GM19397 (cell line): ENCODE measurements around the gene LDLRAD4.

Experiments
- ATAC-seq: cut with Tn5 transposase; IDR thresholded peaks from one replicate; pipeline ENCODE4 v1.9.1; 2021; ENCODE audit warnings: mild to moderate bottlenecking, moderate library complexity; ENCODE audit not compliant: unreplicated experiment

The LDLRAD4 gene

GRCh38 chr18:13264091-13265007 lies 45.8 kb downstream of the LDLRAD4 start:
- no peak for ATAC-seq

- no peak for ATAC-seq
These were observed 46.7 kb downstream of the LDLRAD4 start for GRCh38 chr18:13265008-13265910.

DNA sequence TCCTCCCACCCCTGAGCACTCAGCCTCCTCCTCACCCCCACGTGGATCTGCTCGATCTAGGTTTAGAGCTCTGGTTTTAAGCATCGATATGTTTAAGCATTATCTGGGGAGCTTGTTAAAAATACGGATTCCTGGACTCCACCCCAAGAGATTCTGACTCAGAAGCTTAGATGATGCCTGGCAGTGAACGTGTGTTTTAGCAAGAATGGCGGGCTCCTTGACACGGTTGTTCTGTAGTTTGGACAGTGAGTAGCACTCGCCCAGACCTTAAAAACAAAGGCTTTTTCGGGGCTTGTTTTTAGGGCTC lies 47.3 kb downstream of the LDLRAD4 start:
- ATAC-seq: no peak

DNA sequence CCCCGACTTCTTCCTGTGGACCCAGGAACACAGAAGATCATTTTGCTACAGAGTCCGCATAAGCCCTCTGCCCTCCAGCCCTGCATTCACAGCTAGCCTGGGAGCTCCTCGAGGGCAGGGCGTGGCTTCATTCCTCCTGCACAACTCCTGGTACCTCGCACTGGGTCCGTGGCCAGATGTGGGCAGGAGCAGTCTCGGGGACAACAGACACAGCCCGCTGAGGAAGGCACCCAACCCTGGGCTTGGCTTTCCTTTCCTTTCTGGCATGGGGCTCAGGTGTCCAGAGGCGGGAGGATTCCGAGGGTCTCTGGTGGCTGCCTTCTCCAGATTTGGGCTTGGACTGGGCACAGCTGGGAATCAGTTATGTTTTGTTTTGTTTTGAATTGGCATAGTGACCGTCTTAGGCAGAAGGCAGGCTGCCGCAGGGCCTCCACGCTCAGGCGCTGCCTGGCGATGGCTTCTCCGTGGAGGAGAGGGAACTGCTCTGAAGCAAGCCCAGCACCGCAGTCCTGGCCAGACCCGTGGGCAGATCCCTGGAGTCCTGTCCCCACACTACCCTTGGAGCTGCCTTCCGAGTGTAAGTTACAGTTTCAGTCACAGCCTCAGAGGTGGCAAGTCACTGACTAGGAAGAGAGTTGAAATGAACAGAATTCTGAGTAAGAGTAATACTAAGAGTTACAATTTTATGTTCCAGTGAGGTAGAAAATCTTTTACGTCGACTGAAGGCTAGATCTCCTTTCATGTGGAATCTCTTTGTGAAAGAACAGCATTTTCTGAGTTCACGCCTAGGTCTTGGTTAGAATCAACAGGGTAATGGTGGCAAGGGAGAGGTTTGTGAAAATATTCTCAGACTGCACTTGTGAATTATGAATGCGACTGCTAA lies 47.9 kb downstream of the LDLRAD4 start:
- ATAC-seq: no peak

- ATAC-seq: no peak
These were observed 48.9 kb downstream of the LDLRAD4 start for GRCh38 chr18:13267431-13267873.

DNA sequence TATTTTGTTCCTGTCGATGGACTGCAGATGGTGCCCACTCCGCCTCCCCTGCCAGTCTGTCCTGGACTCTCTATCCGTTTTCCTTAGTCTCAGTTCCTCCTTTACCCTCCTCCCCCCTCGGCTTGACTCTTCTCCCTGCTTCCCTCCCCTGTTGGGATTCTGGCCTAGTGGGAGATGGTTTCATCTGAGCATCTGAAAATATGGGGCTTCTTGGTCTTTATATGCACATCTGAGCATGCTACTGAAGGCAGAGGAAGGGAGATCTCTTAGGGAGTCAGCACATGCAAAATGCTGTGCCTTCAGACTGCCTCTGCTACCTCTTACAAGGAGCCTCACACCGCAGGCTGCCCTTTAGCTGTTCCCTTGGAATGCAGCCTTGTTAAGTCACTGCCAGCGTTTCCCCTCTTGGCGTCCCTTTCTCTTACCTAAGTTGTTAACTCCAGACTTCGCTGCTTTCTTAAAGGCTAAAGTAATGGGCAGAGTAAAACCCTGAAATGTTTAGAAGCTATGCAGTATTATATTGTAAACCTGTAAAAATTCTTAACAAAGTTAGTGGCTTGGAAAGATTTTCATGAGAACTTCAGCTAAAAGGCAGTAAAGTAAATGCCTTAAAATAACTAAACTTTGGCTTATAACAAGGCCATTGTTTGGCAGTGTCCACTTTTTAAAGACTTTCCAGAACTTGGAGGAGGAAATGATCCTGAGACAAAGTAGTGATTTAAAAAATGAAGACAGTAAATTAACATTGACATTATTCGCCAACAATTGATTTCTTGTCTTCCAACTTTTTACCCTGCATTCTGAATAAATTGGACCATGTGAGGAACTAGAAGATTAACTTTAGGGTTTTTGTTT lies 49.8 kb downstream of the LDLRAD4 start:
- no peak for ATAC-seq

DNA sequence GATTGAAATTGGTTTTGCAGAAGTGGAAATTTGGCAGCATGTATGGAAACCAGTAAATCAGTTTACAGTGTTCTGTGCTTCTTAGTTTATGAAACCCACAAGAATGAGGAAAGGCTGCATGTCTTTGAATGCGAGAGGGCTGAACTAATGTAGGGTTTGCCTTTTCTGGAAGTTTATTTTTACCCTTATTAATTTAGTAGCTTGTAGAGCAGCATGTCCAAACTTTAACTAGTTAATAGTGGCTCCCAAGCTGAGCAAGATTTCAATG lies 50.4 kb downstream of the LDLRAD4 start:
- ATAC-seq: no peak

DNA sequence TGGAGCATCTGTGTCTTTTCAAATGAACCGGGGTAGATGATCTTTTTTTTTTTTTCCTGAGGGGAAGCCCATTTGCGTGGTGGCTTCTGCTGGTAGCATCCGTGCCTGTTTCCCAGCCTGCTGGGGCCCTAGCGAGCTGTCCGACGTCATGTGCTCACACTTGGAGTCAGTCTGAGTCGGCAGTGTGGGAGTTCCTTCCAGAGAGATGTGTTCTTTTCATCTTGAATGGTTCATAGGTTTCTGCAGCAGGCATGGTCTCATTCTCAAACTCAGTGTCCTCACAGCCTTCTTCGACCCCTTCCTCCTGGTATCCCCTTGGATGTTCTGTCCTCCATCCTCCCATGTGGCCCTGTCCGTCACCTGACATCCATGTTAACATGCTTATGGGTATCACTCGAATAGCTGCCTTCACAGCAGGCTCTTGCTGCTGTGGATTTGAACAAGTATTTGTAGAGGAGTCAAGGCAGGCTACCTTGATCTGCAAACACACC lies 51.0 kb downstream of the LDLRAD4 start:
- no peak for ATAC-seq

DNA sequence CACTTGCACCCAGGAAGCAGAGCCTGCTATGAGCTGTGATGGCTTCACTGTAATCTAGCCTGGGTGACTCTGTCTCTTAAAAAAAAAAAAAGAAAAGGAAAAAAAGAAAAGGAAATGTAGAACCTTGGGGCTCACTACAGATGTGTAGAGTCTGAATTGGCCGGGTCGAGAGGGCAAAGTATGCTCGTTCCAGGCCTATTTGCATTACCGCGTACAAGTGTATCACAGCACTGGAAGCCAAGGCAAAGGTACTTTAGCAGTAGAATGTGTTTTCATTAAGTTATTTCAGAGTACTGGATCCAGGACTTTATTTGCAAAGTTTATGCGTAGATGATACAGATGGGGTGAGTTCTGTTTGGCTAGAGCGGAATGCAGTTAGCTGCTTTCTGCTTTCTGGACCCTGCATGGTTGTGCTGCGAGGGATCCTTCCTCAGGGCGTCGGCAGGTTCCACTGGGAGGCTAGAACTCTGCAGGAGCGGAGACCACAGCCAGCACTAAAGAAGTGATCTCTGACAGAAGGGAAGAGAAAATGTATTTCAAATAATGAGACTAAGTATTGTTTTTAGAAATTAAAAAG lies 51.8 kb downstream of the LDLRAD4 start:
- ATAC-seq: no peak

GRCh38 chr18:13271302-13271911 lies 52.8 kb downstream of the LDLRAD4 start:
- ATAC-seq: no peak

- no peak for ATAC-seq
These were observed 53.9 kb downstream of the LDLRAD4 start for GRCh38 chr18:13272416-13272815.

- no peak for ATAC-seq
These were observed 55.2 kb downstream of the LDLRAD4 start for GRCh38 chr18:13273800-13274199.

- no peak for ATAC-seq
These were observed 56.5 kb downstream of the LDLRAD4 start for GRCh38 chr18:13275075-13275474.

DNA sequence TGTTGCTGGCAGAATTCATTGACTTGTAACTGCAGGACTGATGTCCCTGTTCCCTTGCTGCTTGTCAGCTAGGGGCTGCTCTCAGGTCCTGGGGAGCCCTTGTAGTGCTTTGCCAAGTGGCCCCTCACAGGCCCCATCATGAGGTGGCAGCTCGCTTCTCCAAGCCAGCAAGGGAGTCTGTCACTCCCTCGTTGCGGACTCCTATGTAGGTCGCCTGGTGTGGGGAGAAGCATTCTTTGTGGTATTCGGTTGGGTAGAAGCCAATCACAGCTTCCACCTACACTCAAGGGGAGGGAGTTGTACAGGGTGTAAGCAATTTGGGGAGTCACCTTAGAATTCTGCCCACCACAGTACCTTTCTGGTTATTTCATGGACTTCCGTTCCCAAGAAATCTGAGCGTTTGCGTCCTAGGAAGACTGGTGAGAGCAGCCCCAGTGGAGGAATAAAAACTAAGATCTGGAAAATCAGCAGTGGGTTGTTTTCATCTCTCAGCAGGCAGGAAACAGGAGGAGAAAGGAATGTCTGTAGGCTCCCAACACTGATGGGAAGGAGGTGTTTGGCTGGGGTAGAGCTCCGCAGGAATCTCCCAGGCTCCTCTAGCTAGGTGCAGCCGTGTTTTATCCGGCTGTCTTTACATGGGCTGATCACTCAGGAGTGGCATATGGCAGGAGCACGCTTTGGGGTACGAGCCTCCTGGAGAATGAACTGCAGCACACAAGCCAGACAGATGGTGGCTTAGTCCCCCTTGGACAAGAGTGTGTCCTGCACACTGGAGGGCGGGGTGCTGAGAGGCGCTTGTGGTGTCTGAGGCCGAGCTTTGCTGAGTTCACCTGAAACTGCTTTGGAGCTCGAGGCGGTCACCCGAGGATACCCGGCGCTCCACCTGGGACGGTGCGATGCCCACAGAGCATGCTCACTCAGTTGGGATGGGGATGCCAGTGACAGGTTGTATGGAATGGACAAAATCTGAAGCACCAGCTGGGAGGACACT lies 58.3 kb downstream of the LDLRAD4 start:
- ATAC-seq: no peak

DNA sequence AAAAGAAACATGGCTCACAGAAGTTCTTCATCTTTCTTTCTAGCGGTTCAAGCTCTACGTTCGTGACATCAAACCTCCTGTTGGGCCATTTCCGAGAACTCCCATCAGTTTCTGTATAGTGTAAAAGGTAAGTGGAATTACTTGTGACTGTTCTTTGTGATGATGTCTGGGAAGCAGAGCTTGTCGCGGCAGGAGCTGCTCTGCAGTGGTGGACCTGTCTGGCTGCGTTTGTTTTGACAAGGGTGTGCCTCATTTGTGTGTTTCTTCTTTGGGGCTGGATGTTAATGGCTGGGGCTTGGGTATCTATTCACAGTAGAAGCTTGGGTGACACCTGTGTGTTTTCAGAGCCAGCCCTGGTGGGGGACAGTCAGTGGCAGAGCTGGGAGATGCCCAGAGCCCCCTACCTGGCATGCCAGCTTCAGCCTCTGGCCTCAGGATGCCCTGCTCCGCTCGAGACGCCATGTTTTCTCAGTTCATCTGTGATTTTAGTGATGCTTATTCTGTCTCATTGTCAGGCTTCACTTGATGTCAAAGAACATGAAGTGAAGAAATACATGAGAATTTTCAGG lies 59.6 kb downstream of the LDLRAD4 start:
- no peak for ATAC-seq

- no peak for ATAC-seq
These were observed 60.9 kb downstream of the LDLRAD4 start for GRCh38 chr18:13279181-13280069.
